A549 (cell line): ENCODE measurements around the gene LDLRAD3. TPM values are rescaled to one million over a fixed set of nuclear protein-coding genes. Genes with fewer than 3 reads are reported as not detected.

Experiments
- ATAC-seq, 2 experiments: fragments of 200-7000 bp in 1 of 2; fragments of >200 bp in 1 of 2; cut with Nextera tagmentation in 1 of 2; cut with Tn5 transposase in 1 of 2; 3 replicates each; pipeline versions ENCODE4 v1.8.0 to v1.9.1; 2018 to 2020; ENCODE audit warnings: mild to moderate bottlenecking in 1 of 2, moderate library complexity in 1 of 2
- CTCF ChIA-PET: fragments of 300-600 bp; sonication (Branson Sonifier 250); formaldehyde crosslinking; extraction: SDS; loops from one replicate; lab custom pipeline; 2021; ENCODE audit warnings: antibody characterized with exemption, inconsistent platforms; lab: Yijun Ruan, JAX
- POLR2A ChIA-PET: fragments of 350-600 bp; formaldehyde crosslinking; extraction: SDS; loops from one replicate; lab custom pipeline; 2021; ENCODE audit warnings: antibody characterized with exemption, inconsistent platforms; lab: Yijun Ruan, JAX
- DNase-seq, 2 experiments: peaks; one replicate each; pipeline versions ENCODE4 v3.0.0 to v3.0.0-alpha.2; 2011 to 2016; ENCODE audit warnings: low read depth in 1 of 2, low spot score in 1 of 2
- FAIRE-seq: peaks from 2 replicates; lab custom pipeline; 2011; peaks lifted over from hg19 to GRCh38; lab: Jason Lieb, UNC
- H3K27ac ChIP-seq, 2 experiments: fragments of >200 bp; sonication (Bioruptor Twin); formaldehyde crosslinking; 3 replicates each; pipeline ENCODE4 v1.5.1; 2016 to 2017
- H3K4me1 ChIP-seq: fragments of >200 bp; sonication (Bioruptor Twin); formaldehyde crosslinking; 3 replicates; pipeline ENCODE4 v1.6.1; 2016
- H3K4me2 ChIP-seq: fragments of >200 bp; sonication (Bioruptor Twin); formaldehyde crosslinking; 3 replicates; pipeline ENCODE4 v1.6.1; 2016
- H3K4me3 ChIP-seq: fragments of >200 bp; sonication (Bioruptor Twin); formaldehyde crosslinking; 3 replicates; pipeline ENCODE4 v1.5.1; 2016
- H3K9me3 ChIP-seq: fragments of >200 bp; sonication (Bioruptor Twin); formaldehyde crosslinking; 3 replicates; pipeline ENCODE4 v1.6.1; 2016
- CBX2 ChIP-seq: fragments of 200-600 bp; sonication (generic); IDR thresholded peaks from 2 replicates; pipeline ENCODE4 v1.6.1; 2016; ENCODE audit warnings: low read depth, mild to moderate bottlenecking, borderline replicate concordance
- CHD4 ChIP-seq: fragments of 200-600 bp; sonication (generic); IDR thresholded peaks from 2 replicates; pipeline ENCODE4 v1.6.1; 2016; ENCODE audit warnings: antibody characterized with exemption, mild to moderate bottlenecking, borderline replicate concordance
- FOXS1 ChIP-seq: fragments of 250-450 bp; sonication (Bioruptor Pico); IDR thresholded peaks from 2 replicates; pipeline ENCODE4 v1.5.0; 2020; ENCODE audit warnings: mild to moderate bottlenecking, moderate library complexity
- GATA3 ChIP-seq: IDR thresholded peaks from 2 replicates; pipeline ENCODE4 v1.6.1; 2012; ENCODE audit warnings: borderline replicate concordance
- HEYL ChIP-seq: fragments of 250-450 bp; sonication (Bioruptor Pico); IDR thresholded peaks from 2 replicates; pipeline ENCODE4 v1.8.0; 2021; ENCODE audit warnings: mild to moderate bottlenecking, moderate library complexity
- JUN ChIP-seq, 2 experiments: fragments of >200 bp; sonication (Bioruptor Twin); formaldehyde crosslinking; IDR thresholded peaks; 2 replicates in 1 of 2; 3 replicates in 1 of 2; pipeline ENCODE4 v1.6.1; 2016 to 2017
- MAZ ChIP-seq: fragments of 150-350 bp; IDR thresholded peaks from 2 replicates; pipeline ENCODE4 v1.6.1; 2014; ENCODE audit warnings: antibody characterized with exemption, low read depth, low read length, borderline replicate concordance
- PHF8 ChIP-seq: fragments of 200-600 bp; sonication (generic); IDR thresholded peaks from 2 replicates; pipeline ENCODE4 v1.6.1; 2016; ENCODE audit warnings: low read depth, mild to moderate bottlenecking, antibody characterized with exemption, moderate library complexity, borderline replicate concordance
- POLR2A ChIP-seq: IDR thresholded peaks from 2 replicates; pipeline ENCODE4 v1.6.1; 2012; ENCODE audit warnings: mild to moderate bottlenecking, low read length
- RAD21 ChIP-seq, 2 experiments: fragments of >200 bp in 1 of 2; sonication (Bioruptor Twin) in 1 of 2; formaldehyde crosslinking in 1 of 2; IDR thresholded peaks in 1 of 2; conservative IDR thresholded peaks in 1 of 2; 2 replicates in 1 of 2; 3 replicates in 1 of 2; pipeline ENCODE4 v1.6.1; 2012 to 2018; ENCODE audit warnings: inconsistent platforms in 1 of 2
- RARB ChIP-seq: fragments of 250-450 bp; sonication (Bioruptor Pico); IDR thresholded peaks from 2 replicates; pipeline ENCODE4 v1.8.0; 2021; ENCODE audit warnings: mild to moderate bottlenecking, moderate library complexity
- RFX5 ChIP-seq: fragments of 450-650 bp; IDR thresholded peaks from 2 replicates; pipeline ENCODE4 v1.7.1; 2014; ENCODE audit warnings: antibody characterized with exemption, mild to moderate bottlenecking, moderate library complexity
- RNF2 ChIP-seq: fragments of 200-600 bp; sonication (generic); IDR thresholded peaks from 2 replicates; pipeline ENCODE4 v1.6.1; 2016; ENCODE audit warnings: low read depth, mild to moderate bottlenecking, antibody characterized with exemption, moderate library complexity, borderline replicate concordance
- TP53 ChIP-seq: fragments of 250-450 bp; sonication (Bioruptor Pico); IDR thresholded peaks from 2 replicates; pipeline ENCODE4 v1.5.0; 2021; ENCODE audit warnings: mild to moderate bottlenecking, moderate library complexity
- WGBS: methylation state at CpG from one replicate; pipeline ENCODE4 v1.1.6; 2017; ENCODE audit errors: missing lambda C conversion rate; 5-methylcytosine and 5-hydroxymethylcytosine counted together
- polyA plus RNA-seq, 4 experiments: library from polyadenylated mRNA; depleted of rRNA in 3 of 4; stranded (reverse); fragments of >200 nt; fragmentation: RNase III in 1 of 4; extraction: RNeasy Plus Mini Kit Qiagen cat#74134 plus additional on column Dnase treatment in 1 of 4; gene quantifications; 2 replicates in 3 of 4; 3 replicates in 1 of 4; pipeline ENCODE4 v1.2.3, GENCODE V29; 2011 to 2017
- TF ChIP-seq, protein P1 (sequence below): fragments of >200 bp; sonication (Bioruptor Twin); formaldehyde crosslinking; IDR thresholded peaks from 3 replicates; pipeline ENCODE4 v1.6.1; 2016
- TF ChIP-seq, protein P2 (sequence below): IDR thresholded peaks from 2 replicates; pipeline ENCODE4 v1.6.1; 2012; ENCODE audit warnings: low read depth, borderline replicate concordance
- TF ChIP-seq, protein P3 (sequence below): fragments of 250-450 bp; sonication (Bioruptor Pico); IDR thresholded peaks from 2 replicates; pipeline ENCODE4 v1.5.0; 2020; ENCODE audit warnings: low read depth, mild to moderate bottlenecking, moderate library complexity

The LDLRAD3 gene
- polyA plus RNA-seq, 2 of the 4 experiments (the other 2 are of a cell fraction): 10.5 to 13.2 TPM

DNA sequence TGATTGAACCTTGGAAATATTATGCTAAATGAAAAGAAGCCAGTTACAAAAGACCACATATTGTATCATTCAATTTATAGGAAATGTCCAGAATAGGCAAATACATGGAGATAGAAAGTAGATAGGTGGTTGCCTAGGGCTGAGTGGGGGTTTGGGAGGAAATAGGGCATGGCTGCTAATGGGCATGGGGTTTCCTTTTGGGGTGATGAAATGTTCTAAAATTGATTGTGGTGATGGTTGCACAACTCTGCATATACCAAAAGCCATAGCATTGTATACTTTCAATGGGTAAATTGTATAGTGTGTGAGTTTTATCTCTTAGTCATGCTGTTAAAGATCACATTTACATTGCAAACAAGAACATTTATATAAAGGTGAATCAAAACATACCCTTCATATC is 48.7 kb downstream of the LDLRAD3 start:
- no peak for FAIRE-seq
- Histone ChIP-seq H3K4me2 (no peak overlapping the region), H3K4me3 (no peak overlapping the region), H3K27ac (no peak overlapping the region), H3K4me1 (0 out of 3 replicates have a peak, but pooled peaks cover 4% of the 10 kb centered on the region), H3K9me3 (peaks cover 2% of the 10 kb centered on the region; the same call in 1 of the 3 replicates)
- no peak for ATAC-seq
- CTCF ChIA-PET: interaction anchor here (1.3 kb wide), 1 partner anchor 14 kb away, joined by 3 read pairs; no protein-coding TSS in a partner anchor
- TF ChIP-seq, protein P1, sequence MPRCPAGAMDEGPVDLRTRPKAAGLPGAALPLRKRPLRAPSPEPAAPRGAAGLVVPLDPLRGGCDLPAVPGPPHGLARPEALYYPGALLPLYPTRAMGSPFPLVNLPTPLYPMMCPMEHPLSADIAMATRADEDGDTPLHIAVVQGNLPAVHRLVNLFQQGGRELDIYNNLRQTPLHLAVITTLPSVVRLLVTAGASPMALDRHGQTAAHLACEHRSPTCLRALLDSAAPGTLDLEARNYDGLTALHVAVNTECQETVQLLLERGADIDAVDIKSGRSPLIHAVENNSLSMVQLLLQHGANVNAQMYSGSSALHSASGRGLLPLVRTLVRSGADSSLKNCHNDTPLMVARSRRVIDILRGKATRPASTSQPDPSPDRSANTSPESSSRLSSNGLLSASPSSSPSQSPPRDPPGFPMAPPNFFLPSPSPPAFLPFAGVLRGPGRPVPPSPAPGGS: no peak
- TF ChIP-seq MAZ: no peak
- TF ChIP-seq JUN (IDR thresholded peaks at IDR 0.05): no peak
- no peak for TF ChIP-seq HEYL
- TF ChIP-seq CBX2: no peak
- DNase-seq: no peak
- POLR2A ChIA-PET: no interaction called here

DNA sequence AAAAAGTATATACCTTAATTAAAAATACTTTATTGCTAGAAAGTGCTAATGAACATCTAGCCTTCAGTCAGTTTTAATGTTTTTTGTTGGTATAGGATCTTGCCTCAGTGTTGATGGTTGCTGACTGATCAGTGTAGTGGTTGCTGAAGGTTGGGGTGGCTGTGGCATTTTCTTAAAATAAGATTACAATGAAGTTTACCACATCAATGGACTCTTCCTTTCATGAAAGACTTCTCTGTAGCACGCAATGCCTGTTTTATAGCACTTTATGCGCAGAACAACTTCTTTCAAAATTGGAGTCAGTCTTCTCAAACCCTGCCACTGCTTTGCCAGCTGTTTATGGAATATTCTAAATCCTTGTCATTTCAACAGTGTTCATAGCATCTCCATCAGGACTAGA is 50.6 kb downstream of the LDLRAD3 start:
- FAIRE-seq (no peak), DNase-seq (no peak), ATAC-seq (no peak)
- CTCF ChIA-PET: interaction anchor here (0.7 to 1.2 kb wide), 2 partner anchors 8 to 137 kb away, joined by 3 read pairs; no protein-coding TSS in a partner anchor
- H3K4me2 ChIP-seq: no peak overlapping the region
- POLR2A ChIA-PET: no interaction called here
- 98% methylated on average over 2 of the region's 2 CpGs for WGBS
- TF ChIP-seq PHF8 (no peak), POLR2A (no peak), RNF2 (no peak)
- H3K27ac ChIP-seq: no peak overlapping the region
- H3K4me3 ChIP-seq: no peak overlapping the region
- H3K9me3 ChIP-seq: no peaks in the 10 kb centered on the region
- 0 out of 3 replicates have a peak, but pooled peaks cover 4% of the 10 kb centered on the region for H3K4me1 ChIP-seq

DNA sequence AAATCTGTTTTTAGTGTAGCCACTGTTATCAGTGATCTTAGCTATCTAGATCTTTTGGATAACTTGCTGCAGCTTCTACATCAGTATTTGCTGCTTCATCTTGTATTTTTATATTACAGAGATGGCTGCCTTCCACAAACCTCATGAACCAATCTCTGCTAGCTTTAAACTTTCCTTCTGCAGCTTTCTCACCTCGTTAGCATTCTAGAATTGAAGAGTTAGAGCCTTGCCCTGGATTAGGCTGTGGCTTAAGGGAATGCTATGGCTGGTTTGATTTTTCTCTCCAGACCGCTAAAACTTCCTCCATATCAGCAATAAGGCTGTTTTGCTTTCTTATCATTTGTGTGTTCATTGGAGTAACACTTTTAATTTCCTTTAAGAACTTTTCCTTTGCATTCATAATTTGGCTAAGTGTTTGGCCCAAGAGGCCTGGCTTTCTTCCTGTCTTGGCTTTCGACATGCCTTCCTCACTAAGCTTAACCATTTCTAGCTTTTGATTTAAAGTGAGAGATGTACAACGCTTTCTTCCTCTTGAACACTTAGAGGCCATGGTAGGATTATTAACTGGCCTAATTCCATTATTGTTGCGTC is 51.9 kb downstream of the LDLRAD3 start:
- H3K4me2 ChIP-seq: no peak overlapping the region
- H3K4me3 ChIP-seq: no peak overlapping the region
- DNase-seq (no peak), FAIRE-seq (no peak), ATAC-seq (no peak)
- ChIA-PET CTCF (no interaction called here), POLR2A (no interaction called here)
- no peak overlapping the region for H3K27ac ChIP-seq
- TF ChIP-seq RARB (no peak), CBX2 (no peak), CHD4 (no peak), GATA3 (no peak), FOXS1 (CRISPR knock-in tag) (no peak), RFX5 (no peak), RAD21 (conservative IDR thresholded peaks at IDR 0.05 in 1 of 2, IDR thresholded peaks at IDR 0.05 in 1 of 2) (no peak), TP53 (CRISPR knock-in tag) (no peak), MAZ (no peak)
- TF ChIP-seq, protein P2, sequence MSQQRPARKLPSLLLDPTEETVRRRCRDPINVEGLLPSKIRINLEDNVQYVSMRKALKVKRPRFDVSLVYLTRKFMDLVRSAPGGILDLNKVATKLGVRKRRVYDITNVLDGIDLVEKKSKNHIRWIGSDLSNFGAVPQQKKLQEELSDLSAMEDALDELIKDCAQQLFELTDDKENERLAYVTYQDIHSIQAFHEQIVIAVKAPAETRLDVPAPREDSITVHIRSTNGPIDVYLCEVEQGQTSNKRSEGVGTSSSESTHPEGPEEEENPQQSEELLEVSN: no peak
- TF ChIP-seq, protein P3, sequence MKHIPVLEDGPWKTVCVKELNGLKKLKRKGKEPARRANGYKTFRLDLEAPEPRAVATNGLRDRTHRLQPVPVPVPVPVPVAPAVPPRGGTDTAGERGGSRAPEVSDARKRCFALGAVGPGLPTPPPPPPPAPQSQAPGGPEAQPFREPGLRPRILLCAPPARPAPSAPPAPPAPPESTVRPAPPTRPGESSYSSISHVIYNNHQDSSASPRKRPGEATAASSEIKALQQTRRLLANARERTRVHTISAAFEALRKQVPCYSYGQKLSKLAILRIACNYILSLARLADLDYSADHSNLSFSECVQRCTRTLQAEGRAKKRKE (CRISPR knock-in tag): no peak
- H3K9me3 ChIP-seq: no peaks in the 10 kb centered on the region
- 0 out of 3 replicates have a peak, but pooled peaks cover 4% of the 10 kb centered on the region for H3K4me1 ChIP-seq
- WGBS: 87% methylated on average over 5 of the region's 5 CpGs
